IPS DF 4.7 (cell line): ENCODE measurements around the gene VTCN1.

Source experiments
- DNase-seq: peaks from one replicate; pipeline ENCODE4 v3.0.0-alpha.2; 2013; ENCODE audit warnings: low spot score; ENCODE audit errors: extremely low read depth

VTCN1 gene

DNA sequence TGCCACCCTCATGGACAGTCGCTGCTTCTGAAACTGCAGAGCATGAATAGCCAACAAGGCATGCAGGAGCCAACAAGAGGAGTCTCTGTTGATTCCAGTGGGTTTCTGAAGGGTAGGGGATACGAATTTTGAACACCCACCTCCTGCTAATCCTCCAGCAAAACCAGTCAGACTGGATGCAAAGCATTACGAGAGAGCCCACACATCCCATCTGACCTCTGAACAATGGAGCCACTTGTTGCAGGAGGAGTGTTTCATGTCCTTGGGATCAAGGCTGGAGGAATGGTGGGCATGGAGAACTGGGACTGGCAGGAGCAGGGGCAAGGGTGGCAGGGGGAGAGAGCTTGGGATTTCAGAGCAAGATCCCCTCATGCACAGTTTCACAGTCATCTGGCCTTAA is 1.6 kb downstream of the VTCN1 start:
- no peak for DNase-seq

DNA sequence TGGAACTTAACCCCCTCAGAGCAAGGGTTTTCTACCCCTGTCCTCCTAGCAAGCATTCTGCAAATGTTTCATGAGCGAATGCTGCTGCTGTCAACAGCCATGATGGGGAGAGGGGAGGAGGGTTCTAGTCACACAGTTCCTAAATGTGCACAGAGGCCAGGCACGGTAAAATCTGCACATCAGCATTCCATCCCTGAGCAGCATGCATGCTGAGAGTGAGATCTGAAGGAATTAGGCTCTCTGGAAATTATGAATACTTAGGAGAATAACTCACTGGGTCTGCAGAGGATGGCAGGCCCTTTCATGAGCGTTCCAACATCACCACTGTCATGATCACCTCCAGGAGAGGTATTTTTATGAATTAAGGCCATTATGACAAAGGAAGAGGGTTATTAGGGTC is 2.1 kb downstream of the VTCN1 start:
- DNase-seq: no peak

DNA sequence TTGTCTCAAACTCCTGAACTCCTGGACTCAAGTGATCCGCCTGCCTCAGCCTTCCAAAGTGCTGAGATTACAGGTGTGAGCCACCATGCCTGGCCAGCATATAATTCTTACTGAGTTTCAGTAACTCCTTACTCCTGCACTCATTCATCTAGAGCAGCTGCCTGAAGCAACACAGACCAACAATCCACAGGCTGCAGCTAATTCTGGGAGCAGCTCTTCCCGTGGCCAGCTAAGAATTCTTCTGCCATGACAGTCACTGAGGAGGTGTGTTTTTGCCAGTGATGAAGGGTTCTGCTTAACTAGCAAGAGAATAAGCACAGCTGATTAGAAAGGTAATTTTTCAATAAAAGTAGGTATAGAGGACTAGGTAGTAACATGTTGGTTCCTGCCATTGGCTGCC is 5.4 kb downstream of the VTCN1 start:
- no peak for DNase-seq

DNA sequence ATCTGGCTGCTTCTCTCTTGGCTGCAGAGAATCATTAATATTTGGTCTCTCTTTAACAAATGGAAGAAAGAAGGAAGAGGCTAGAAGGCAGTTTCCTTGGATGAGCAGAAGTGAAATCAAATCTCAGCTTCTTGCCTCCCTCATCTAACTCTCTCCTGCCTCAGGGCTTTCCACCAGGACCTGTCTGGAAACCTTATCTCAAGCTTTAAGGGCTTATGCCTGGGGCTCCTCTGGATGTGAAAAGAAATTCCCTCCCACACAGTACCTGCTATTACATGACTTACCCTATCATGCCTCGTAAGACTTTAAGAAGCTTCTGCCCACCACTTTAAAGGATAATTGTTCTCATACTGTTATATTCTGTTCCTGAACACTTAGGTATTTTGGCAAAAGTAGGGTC is 8.9 kb downstream of the VTCN1 start:
- no peak for DNase-seq

DNA sequence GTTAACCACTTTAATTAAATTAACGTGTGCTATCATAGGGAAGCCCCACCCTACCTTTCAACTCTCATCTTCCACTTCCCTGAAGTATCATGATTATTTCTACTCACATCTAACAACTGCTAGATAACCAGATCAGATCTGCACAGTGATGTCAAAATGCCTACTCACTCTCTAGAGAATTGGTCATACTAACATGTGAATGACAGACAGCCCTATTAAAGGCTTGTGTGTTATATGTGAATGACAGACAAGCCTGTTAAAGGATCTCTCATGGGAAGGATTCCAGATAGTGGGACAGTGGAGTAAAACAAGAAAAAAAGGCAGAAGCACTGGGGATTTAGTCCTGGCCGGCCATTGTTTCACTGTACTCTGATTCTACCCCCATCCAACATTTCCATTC is 12.6 kb downstream of the VTCN1 start:
- DNase-seq: no peak

DNA sequence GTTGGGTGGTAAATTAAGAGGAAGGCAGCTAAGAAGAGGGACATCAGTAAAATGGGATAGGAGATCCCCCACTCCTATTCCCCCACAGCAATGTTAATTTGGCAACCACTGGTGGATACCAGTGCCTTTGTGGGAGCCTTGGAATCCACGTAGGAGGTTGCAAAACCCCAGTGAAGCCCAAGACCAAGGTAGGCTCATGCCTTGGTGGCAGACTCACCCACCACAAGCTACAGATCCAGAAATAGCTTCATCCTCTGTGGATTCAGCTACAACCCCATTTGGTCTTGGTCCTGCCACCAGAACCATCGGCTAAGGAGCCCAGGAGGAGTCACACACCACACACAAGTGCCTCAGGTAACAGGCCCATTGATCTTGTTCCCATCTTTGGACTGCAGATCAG is 21.0 kb downstream of the VTCN1 start:
- no peak for DNase-seq

DNA sequence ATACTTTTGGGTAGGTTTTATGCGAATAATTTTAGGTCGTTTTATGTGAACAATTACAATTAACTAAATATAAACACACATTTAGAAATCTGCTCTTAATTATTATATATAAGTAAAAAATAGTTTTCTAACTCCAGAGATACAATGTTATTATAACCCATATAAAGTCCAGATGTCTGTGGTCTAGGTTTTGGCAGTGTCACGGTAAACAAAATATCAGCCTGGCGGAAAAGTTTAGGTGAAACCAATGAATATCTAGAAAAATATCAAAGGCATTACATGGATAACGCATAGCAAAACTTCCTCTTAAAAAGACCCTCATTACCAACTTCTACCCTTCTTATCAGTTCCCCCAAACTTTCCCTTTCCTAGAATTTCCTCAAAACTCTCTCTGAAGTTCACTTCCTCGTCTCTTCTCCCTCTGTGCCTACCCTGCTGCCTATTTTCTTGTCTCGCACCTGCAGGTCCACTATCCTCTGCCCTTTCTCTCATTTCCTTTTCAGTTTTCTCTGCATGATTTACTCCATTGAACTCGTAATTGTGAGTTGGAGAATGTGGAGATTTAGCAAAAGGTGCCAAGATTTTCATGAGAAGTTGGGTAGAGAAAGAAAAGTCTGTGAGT is 21.8 kb downstream of the VTCN1 start:
- no peak for DNase-seq

DNA sequence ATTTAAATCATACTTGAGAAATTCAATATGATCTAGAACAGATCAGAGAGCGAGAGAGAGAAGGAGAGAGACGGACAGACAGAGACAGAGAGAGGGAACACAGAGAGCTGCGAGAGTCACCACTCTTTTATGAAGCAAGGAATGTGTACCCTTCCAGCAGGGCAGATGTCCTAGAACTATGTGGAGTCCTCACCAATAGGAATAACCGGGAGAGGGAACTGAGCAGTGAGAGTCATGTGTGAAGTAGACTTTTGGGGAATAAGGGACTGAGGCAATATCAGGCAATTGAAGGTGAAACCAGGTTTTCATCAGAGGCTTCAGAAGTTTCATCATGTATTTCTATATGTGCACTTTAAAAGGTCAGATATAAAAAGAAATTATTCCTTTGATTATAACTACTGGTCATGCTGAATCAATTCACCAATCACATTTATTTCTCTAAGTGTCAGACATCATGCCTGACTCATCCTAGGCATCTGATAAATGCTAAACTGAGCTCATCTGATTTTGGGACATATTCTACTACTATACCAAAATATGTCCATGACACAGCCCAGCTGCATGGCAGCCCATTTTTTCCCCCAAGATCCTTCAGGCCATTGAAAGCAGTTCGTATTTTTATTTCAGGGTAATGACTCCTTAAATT is 22.4 kb downstream of the VTCN1 start:
- no peak for DNase-seq

DNA sequence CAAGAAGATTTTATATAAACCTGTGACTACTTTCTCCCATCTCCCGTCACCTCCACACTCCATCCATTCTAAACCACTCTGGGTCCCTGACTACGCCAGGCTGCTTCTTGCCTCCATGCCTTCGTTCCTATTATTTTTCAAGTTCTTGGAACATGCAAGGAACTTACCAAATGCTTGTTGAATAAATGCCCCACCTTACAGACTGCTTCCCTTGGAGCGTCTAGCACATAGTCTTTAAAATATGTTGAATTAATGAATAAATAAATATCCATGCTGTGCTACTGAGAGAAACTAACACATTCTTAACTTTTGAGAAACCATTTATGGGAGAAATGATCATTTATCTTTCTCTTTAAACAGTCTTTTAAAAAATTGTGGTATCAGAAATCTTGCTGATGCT is 27.6 kb downstream of the VTCN1 start:
- DNase-seq: no peak

DNA sequence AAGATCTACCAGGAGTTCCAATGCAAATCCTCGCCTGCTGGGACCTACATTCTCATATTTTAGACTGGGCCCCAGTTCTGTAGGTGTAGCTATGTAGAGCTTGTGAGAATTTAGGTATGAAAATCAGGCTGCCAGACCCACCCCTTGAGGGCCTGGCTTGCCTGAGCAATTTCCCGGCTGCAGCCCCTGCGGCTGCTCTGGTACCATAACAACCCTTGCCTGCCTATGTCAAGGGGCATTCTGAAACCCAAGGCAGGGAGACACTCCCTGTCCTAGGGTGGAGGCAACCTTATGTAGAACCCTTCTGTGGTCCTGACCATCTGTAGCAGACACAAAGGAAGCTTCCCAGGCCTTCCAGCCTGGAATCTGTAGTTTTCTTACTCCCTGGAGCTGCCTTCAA is 28.4 kb downstream of the VTCN1 start:
- DNase-seq: no peak

DNA sequence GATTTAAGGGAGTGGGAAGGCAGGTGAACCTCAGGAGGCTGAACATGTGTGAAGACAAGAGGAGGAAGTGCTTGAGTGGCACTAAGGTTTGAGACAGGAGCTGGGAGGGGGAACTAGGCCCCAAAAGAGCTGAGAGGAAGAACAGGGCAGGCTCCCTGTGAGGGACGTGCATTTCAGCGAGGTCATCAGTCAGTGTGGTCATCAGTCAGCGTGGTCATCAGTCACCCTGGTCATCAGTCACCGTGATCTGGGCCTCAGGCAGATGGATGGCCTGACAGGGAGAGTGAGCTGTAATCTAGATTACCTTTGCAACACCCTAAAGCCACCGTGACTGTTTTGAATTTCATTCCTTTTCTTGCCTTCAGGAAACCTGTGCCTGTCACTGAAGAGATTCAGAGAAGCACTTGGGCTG is 29.1 kb downstream of the VTCN1 start:
- no peak for DNase-seq

DNA sequence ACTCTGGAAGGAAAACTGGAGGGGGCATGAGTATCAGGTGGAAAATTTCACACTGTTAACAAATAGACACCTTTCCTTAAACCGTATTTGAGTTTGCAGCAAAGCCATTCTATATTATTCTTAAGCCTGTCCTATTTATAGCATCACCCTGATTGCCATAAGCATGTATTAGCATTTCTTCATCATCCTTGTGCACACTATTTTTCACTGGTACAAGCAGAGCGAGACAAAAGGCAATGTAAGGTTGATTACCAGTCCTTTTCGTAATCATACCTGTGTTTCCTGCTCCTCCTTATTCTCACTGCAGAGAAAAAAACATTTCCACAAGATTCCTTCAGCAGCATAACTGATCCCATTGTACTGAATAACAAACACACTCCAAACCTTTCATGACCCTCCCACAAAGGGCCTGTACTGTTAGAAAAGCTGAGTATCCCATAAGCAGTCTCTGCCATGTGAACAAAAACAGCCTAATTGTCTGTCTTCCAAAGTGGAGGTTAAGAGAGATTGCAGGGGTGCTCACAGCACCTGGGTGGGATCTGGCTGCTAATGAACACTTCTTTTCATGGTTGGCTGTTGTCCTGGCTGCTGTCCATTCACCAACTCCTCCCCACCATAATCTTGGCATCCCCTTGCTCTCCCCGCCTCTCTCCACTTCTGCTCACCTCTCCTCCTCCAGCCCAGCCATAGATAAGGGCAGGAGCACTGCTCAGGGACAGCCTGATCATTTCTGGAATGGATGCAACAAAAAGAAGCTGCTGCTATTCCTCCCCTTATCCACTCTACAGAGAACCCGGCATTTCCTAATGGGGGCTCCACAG is 30.4 kb downstream of the VTCN1 start:
- DNase-seq: no peak

DNA sequence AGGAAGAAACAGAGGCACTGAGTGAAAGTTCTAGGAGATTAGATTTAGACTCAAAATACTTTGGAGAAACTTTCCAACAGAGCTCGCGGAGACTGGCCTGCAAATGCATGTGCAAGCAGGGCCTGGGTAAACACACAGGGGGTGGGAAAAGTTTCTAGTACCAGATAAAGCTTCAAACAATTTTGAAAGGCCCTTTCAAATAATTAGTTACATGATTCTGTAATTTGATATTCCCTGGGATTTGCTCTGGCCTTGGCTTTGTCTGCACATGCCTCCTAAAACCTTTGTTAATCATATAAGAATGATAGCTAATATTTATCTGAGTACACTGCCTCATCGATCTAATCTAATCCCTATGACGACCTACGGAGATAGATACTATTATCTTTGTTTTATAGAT is 31.3 kb downstream of the VTCN1 start:
- no peak for DNase-seq

DNA sequence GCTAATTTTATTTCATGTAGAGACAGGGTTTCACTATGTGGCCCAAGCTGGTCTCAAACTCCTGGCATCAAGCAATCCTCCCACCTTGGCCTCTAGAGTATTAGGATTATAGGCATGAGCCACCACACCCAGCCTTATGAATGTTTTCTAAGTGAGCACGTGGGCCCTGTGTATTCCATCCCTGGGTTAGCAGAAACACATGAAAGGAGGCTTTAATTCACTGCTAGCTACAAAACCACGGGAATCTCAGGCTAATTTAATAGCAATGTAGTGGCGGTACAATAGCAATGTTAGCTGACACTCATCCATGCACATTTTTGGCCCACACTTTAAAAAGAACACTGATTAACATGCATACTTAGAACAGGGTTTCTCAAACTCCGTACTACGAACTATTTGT is 32.0 kb downstream of the VTCN1 start:
- DNase-seq: no peak

DNA sequence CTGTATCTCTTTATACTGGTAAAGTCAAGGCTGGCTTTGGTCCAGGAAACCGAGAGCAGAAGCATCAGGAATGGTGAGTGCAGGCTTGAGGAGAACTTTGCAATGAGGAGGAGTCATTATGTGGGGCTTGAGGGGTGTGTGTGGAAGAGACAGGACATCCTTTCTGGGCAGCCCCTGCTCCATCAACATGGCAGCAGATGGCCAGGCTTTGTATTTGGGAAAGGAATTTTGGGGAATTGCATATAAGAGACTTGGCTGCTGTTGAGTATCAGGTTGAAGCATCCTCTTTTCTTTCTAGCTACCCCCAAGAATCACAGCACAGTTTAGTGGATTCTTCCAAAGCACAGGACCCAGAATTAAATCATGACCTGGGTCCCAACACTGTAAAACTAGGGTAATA is 33.4 kb downstream of the VTCN1 start:
- no peak for DNase-seq

DNA sequence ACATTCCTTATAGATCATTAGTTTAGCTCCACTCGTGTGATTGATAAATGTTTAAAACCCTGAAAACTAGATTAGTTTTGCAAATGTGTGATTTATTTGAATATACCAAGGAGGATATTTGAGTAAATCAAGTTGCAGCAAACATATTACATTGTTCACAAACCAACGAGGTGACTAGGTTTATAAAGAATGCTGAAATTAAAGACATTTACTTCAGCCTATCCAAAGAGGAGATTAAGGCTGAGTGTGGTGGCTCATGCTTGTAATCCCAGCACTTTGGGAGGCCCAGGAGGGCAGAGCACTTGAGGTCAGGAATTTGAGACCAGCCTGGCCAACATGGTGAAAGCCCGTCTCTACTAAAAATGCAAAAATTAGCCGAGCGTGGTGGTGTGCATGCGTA is 34.1 kb downstream of the VTCN1 start:
- DNase-seq: no peak

DNA sequence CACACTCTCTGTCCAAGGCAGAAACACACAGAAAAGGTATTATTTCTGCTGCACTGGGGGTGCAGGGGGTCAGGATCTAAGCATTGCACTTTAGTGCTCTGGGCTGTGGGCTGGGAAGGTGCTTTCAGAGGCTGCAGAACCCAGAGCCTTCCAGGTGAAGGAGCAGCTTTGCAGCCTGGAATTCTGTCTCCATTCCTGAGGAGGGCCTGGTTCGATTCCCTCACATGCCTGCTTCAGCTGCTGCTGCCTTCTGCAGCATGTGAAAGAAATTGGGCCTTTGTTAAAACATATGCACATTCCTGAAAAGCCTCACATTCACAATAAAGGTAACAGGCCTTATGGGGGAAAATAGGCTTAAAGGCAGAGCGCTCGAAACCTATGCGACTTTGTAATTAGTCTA is 35.9 kb downstream of the VTCN1 start:
- no peak for DNase-seq

DNA sequence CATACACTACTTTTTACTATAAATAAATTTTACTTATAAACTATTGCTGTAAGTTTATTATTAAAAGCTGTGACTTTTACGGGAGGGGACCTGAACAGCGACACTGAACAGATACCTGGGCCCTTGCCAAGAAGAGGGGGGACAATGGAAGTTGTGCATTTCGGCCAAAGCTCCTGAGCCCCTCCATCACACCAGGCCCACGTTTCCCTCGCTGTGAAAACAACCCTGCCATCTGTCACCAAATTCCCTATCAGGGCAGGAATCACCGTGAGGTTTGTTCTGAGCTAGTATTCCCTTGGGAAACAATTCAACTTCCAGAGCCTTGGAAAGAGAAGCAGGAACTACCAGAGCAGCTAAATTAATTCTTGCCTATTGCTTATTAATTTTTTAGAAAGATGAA is 37.0 kb downstream of the VTCN1 start:
- no peak for DNase-seq

DNA sequence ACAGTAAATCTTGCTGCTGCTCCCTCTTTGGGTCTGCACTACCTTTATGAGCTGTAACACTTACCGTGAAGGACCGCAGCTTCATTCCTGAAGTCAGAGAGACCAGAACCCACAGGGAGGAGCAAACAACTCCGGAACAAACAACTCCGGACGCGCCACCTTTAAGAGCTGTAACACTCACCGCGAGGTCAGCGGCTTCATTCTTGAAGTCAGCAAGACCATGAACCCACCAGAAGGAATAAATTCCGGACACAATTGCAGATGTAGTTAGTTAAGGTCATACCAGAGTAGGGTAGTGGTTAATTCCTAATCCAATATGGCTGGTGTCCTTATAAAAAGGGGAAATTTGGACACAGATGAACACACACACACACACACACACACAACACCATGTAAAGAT is 37.7 kb downstream of the VTCN1 start:
- no peak for DNase-seq

DNA sequence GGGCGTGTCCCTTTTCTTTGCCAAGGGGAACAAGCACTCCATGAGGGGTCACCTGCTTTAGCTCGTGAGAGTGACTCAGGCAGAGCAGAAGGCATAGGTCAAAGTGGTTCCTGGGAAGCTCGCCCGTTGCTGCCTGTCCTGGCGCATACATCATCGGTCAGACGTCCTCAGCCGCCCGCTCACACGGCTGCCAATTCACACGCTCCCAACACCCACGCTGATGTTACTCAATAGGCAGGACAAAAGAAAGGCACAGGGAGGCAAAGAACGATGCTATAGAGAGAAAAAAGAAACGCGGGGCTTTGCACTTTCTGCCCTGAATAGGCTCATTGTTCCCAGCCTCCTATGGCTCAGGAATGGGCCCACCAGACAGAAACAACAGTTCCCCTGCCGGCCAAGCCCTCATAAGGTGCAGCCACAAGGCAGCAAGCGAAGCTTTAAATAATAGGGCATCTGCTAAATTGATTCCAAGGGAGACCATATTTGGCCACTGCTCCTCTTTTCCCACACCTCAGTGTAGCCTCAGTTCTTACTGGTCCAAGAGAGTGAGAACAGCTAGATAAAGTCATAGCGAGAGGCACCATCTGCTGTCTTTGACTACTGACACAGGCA is 38.7 kb downstream of the VTCN1 start:
- DNase-seq: no peak

DNA sequence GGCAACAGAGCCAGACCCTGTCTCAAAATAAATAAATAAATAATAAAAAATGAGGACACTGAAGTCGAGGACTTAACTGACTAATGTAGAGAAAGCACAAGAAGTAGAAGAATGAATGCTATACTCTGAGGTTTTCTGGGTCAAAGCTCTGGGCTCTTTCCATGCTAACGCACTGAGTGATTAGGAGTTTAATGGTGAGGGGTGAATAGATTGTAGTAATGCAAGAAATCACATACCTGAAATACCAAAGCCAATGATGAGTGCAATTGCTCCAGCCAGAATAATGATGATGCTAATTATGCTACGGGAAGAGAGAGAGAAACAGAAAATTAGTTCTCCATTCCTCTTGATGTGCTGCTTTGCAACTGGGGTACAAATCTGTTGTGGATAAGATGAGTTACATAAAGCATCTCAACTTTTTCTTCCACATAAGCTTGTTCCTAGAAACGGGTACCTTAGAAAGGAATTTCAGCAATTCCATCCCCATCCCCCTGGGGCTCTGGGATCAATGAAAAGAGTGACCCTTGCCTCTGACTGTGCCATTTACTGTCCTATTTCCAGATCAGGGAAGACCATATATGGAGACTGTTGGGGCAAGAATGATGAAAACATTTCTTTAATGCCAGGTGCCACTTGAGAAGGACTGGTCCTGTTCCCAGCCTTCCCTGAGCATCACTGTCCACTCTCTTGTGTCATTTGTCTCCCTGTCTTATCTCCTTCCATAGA is 40.7 kb downstream of the VTCN1 start:
- no peak for DNase-seq

DNA sequence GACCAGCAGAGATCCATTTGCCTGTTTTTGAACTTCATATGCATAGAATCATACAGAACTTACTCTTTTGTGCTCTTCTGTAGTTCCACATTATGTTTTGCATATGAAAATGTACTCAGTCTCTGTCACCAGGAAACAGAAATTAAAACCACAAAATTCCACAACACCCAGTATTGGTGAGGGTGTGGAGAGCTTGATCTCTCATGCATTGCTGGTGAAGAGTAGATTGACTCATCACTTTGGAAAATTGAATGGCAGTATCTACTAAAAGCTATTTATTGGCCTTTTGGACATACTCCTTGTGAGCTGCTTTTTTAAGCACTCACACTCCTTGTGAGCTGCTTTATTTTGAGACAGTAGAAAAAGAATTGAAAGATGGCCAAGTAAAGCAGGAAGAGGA is 43.3 kb downstream of the VTCN1 start:
- no peak for DNase-seq
